HEK293T (cell line): ENCODE results near the gene RHEB.

Source experiments
- ARNT ChIP-seq: fragments of 450-650 bp; IDR thresholded peaks from 2 replicates; pipeline ENCODE4 v1.6.1; 2017; ENCODE audit warnings: mild to moderate bottlenecking
- FOXK2 ChIP-seq: fragments of 450-650 bp; IDR thresholded peaks from 2 replicates; pipeline ENCODE4 v1.6.1; 2016; ENCODE audit warnings: mild to moderate bottlenecking

DNA sequence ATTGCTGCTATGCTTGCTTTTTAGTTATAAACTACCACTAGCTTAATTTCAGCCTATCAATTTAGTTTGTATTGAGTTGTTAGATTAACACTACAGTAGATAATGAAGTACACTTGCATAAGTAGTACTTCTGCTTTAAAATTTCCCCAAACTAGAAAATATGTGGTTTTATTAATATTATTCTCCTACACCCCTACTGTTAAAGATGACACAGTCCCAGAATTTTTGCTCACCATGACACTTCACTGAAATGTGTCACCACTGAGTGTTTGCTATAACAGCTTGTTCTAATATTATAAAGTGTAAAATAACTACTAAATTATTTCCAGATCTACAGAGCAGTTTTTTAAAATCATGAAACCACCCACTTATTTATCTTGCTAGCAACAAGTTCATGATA is 31.6 kb downstream of the RHEB start:
- TF ChIP-seq ARNT (no peak), FOXK2 (no peak)
